Measurements from ENCODE around the gene MTMR8.
"Not testable (repeated sequence)": the region's sequence is repeated elsewhere in the genome, so short reads cannot be mapped to it uniquely, and the experiment has no call there.

MTMR8 gene

DNA sequence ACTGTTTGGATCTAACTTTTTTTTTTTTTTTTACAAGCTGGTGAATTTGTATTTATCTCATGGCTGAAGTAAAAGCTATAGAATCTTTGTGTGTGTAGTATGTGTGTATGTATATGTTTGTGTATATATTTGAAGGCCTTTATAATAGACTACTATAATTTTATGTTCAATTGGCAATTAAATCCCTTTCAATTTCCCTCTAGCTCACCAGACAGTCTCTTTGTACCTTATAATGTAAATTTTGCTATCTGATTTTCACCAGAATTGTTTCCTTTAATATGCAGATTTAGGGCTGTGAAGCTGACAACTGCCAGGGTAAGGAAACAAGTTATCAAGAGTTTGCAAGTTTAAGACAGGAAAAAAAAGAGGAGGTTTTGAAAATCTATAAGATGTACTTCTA, 33.1 kb upstream of the MTMR8 start:
- DNase-seq = no peak
- Histone ChIP-seq H3K79me2 (ENCODE audit: control insufficient read depth, insufficient read depth, low read length, poor library complexity) (no peaks in the 10 kb centered on the region), H3K4me3 (ENCODE audit: low read depth, low read length) (no peak overlapping the region), H2BK120ac (ENCODE audit: insufficient read depth, low read length, poor library complexity) (no peak overlapping the region), H2AK5ac (ENCODE audit: low read length) (no peak overlapping the region), H4K8ac (ENCODE audit: low read depth, low read length) (no peak overlapping the region), H3K27ac (ENCODE audit: low read depth, low read length) (no peak overlapping the region), H3K14ac (ENCODE audit: low read length) (no peak overlapping the region), H4K12ac (ENCODE audit: low read depth, low read length) (no peak overlapping the region), H3K9me3 (ENCODE audit: insufficient read depth, low read depth, low read length) (no peaks in the 10 kb centered on the region), H2AFZ (ENCODE audit: insufficient read depth, low read length, poor library complexity) (no peak overlapping the region), H3K4me1 (ENCODE audit: control insufficient read depth in 1 of 2, insufficient read depth in 2 of 2, low read length in 2 of 2) (no peaks in the 10 kb centered on the region), H3K9ac (ENCODE audit: low read length) (no peak overlapping the region), H3K4me2 (ENCODE audit: low read length) (no peak overlapping the region), H3K79me1 (ENCODE audit: low read length) (no peaks in the 10 kb centered on the region), H3K36me3 (ENCODE audit: control insufficient read depth in 1 of 2, insufficient read depth in 2 of 2, low read length in 2 of 2) (no peaks in the 10 kb centered on the region), H3K27me3 (ENCODE audit: insufficient read depth, low read length) (no peaks in the 10 kb centered on the region), H3K23ac (ENCODE audit: low read length) (no peak overlapping the region), H3K18ac (ENCODE audit: low read length) (no peak overlapping the region), H4K91ac (ENCODE audit: low read depth, low read length) (no peak overlapping the region), H2BK12ac (ENCODE audit: low read length) (no peak overlapping the region), H3K4ac (ENCODE audit: low read depth, low read length) (no peak overlapping the region), H2BK5ac (ENCODE audit: low read depth, low read length, poor library complexity) (no peak overlapping the region)

DNA sequence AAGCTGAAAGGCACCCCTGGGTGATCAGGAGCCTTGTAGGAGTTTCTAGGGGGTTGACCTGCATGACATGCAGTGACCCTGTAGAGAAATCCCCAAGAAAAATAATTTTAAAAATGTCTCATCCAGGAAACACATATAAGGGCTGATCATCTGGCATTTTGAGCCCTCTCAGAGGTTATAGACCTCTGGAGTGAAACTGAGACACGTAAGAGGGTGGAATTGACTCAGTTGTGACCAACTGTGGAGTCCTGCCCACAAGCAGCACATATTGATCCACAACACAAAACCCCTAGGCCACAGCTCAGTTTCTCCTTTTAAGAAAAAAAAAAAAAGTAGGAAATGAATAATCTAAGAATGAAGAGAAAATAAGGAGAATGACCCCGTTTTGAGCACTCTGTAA, 32.5 kb upstream of the MTMR8 start:
- no peak overlapping the region for H4K8ac ChIP-seq (ENCODE audit: low read depth, low read length)
- H3K27ac ChIP-seq (ENCODE audit: low read depth, low read length) = no peak overlapping the region
- no peak overlapping the region for H3K4me3 ChIP-seq (ENCODE audit: low read depth, low read length)
- no peak overlapping the region for H4K91ac ChIP-seq (ENCODE audit: low read depth, low read length)
- H3K79me1 ChIP-seq (ENCODE audit: low read length) = no peaks in the 10 kb centered on the region
- DNase-seq = no peak
- no CpG with 5 or more reads among the region's 2 CpGs for WGBS (ENCODE audit: extremely low coverage, insufficient coverage, insufficient read length)
- no peak overlapping the region for H2AK5ac ChIP-seq (ENCODE audit: low read length)
- no peaks in the 10 kb centered on the region for H3K4me1 ChIP-seq (ENCODE audit: control insufficient read depth in 1 of 2, insufficient read depth in 2 of 2, low read length in 2 of 2)
- H3K36me3 ChIP-seq (ENCODE audit: control insufficient read depth in 1 of 2, insufficient read depth in 2 of 2, low read length in 2 of 2) = no peaks in the 10 kb centered on the region
- no peak overlapping the region for H2BK5ac ChIP-seq (ENCODE audit: low read depth, low read length, poor library complexity)
- no peak overlapping the region for H3K9ac ChIP-seq (ENCODE audit: low read length)
- H3K23ac ChIP-seq (ENCODE audit: low read length) = no peak overlapping the region
- no peak overlapping the region for H4K12ac ChIP-seq (ENCODE audit: low read depth, low read length)
- no peak overlapping the region for H2BK120ac ChIP-seq (ENCODE audit: insufficient read depth, low read length, poor library complexity)
- no peak overlapping the region for H3K18ac ChIP-seq (ENCODE audit: low read length)
- no peak overlapping the region for H3K14ac ChIP-seq (ENCODE audit: low read length)
- no peaks in the 10 kb centered on the region for H3K27me3 ChIP-seq (ENCODE audit: insufficient read depth, low read length)
- H3K4ac ChIP-seq (ENCODE audit: low read depth, low read length) = no peak overlapping the region
- no peak overlapping the region for H2BK12ac ChIP-seq (ENCODE audit: low read length)
- no peaks in the 10 kb centered on the region for H3K9me3 ChIP-seq (ENCODE audit: insufficient read depth, low read depth, low read length)
- no peak overlapping the region for H2AFZ ChIP-seq (ENCODE audit: insufficient read depth, low read length, poor library complexity)
- no peaks in the 10 kb centered on the region for H3K79me2 ChIP-seq (ENCODE audit: control insufficient read depth, insufficient read depth, low read length, poor library complexity)
- H3K4me2 ChIP-seq (ENCODE audit: low read length) = no peak overlapping the region

DNA sequence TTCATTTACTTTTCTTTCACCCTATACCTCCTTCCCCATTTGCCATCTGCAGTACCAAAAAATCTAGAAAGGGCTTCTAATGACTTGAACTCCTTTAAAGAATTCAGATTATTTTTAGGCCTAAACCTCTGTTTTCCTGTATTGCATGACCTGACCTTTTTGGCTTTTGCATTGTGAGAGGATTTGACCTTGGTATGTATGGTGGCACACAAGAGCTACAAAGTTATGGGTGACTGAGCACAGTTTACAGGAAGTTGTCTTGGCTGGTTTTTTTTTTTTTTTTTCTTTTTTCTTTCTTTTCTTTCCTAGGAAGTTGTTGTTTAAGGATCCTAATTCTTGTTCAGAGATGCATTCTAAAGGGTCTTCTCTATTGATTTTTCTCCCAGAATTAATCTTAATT, 32.0 kb upstream of the MTMR8 start:
- no peak for DNase-seq
- no peak overlapping the region for H4K12ac ChIP-seq (ENCODE audit: low read depth, low read length)

DNA sequence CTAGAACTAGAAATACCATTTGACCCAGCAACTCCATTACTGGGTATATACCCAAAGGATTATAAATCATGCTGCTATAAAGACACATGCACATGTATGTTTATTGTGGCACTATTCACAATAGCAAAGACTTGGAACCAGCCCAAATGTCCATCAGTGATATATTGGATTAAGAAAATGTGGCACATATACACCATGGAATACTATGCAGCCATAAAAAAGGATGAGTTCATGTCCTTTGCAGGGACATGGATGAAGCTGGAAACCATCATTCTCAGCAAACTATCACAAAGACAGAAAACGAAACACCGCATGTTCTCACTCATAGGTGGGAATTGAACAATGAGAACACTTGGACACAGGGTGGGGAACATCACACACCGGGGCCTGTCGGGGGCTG, 14.5 kb upstream of the MTMR8 start:
- not testable (repeated sequence) for H3K9ac ChIP-seq (ENCODE audit: low read length); H3K23ac ChIP-seq (ENCODE audit: low read length); H3K9me3 ChIP-seq (ENCODE audit: insufficient read depth, low read depth, low read length); H3K4ac ChIP-seq (ENCODE audit: low read depth, low read length); DNase-seq; H3K79me2 ChIP-seq (ENCODE audit: control insufficient read depth, insufficient read depth, low read length, poor library complexity); H2AK5ac ChIP-seq (ENCODE audit: low read length); H3K4me2 ChIP-seq (ENCODE audit: low read length); H4K8ac ChIP-seq (ENCODE audit: low read depth, low read length); H3K4me3 ChIP-seq (ENCODE audit: low read depth, low read length); H4K12ac ChIP-seq (ENCODE audit: low read depth, low read length); H3K79me1 ChIP-seq (ENCODE audit: low read length); H3K18ac ChIP-seq (ENCODE audit: low read length); H3K4me1 ChIP-seq (ENCODE audit: control insufficient read depth in 1 of 2, insufficient read depth in 2 of 2, low read length in 2 of 2); H4K91ac ChIP-seq (ENCODE audit: low read depth, low read length); H3K27me3 ChIP-seq (ENCODE audit: insufficient read depth, low read length); H2BK12ac ChIP-seq (ENCODE audit: low read length); H3K36me3 ChIP-seq (ENCODE audit: control insufficient read depth in 1 of 2, insufficient read depth in 2 of 2, low read length in 2 of 2); H2BK5ac ChIP-seq (ENCODE audit: low read depth, low read length, poor library complexity); H3K27ac ChIP-seq (ENCODE audit: low read depth, low read length); H2BK120ac ChIP-seq (ENCODE audit: insufficient read depth, low read length, poor library complexity); H3K14ac ChIP-seq (ENCODE audit: low read length); H2AFZ ChIP-seq (ENCODE audit: insufficient read depth, low read length, poor library complexity)
- WGBS (ENCODE audit: extremely low coverage, insufficient coverage, insufficient read length) = no CpG with 5 or more reads among the region's 4 CpGs

More for the DNA sequence above, 32.0 kb upstream of the MTMR8 start:
- no peak overlapping the region for H2BK12ac ChIP-seq (ENCODE audit: low read length)
- H2BK5ac ChIP-seq (ENCODE audit: low read depth, low read length, poor library complexity) = no peak overlapping the region
- no peak overlapping the region for H4K91ac ChIP-seq (ENCODE audit: low read depth, low read length)
- H3K9ac ChIP-seq (ENCODE audit: low read length) = no peak overlapping the region
- H3K4me3 ChIP-seq (ENCODE audit: low read depth, low read length) = no peak overlapping the region
- H3K36me3 ChIP-seq (ENCODE audit: control insufficient read depth in 1 of 2, insufficient read depth in 2 of 2, low read length in 2 of 2) = no peaks in the 10 kb centered on the region
- H3K14ac ChIP-seq (ENCODE audit: low read length) = no peak overlapping the region
- H3K79me1 ChIP-seq (ENCODE audit: low read length) = no peaks in the 10 kb centered on the region
- H2BK120ac ChIP-seq (ENCODE audit: insufficient read depth, low read length, poor library complexity) = no peak overlapping the region
- H3K27ac ChIP-seq (ENCODE audit: low read depth, low read length) = no peak overlapping the region
- H2AK5ac ChIP-seq (ENCODE audit: low read length) = no peak overlapping the region
- no peaks in the 10 kb centered on the region for H3K4me1 ChIP-seq (ENCODE audit: control insufficient read depth in 1 of 2, insufficient read depth in 2 of 2, low read length in 2 of 2)
- H3K4me2 ChIP-seq (ENCODE audit: low read length) = no peak overlapping the region
- H3K27me3 ChIP-seq (ENCODE audit: insufficient read depth, low read length) = no peaks in the 10 kb centered on the region
- no peak overlapping the region for H3K23ac ChIP-seq (ENCODE audit: low read length)
- H4K8ac ChIP-seq (ENCODE audit: low read depth, low read length) = no peak overlapping the region
- no peaks in the 10 kb centered on the region for H3K9me3 ChIP-seq (ENCODE audit: insufficient read depth, low read depth, low read length)
- H2AFZ ChIP-seq (ENCODE audit: insufficient read depth, low read length, poor library complexity) = no peak overlapping the region
- H3K18ac ChIP-seq (ENCODE audit: low read length) = no peak overlapping the region
- H3K4ac ChIP-seq (ENCODE audit: low read depth, low read length) = no peak overlapping the region
- H3K79me2 ChIP-seq (ENCODE audit: control insufficient read depth, insufficient read depth, low read length, poor library complexity) = no peaks in the 10 kb centered on the region

DNA sequence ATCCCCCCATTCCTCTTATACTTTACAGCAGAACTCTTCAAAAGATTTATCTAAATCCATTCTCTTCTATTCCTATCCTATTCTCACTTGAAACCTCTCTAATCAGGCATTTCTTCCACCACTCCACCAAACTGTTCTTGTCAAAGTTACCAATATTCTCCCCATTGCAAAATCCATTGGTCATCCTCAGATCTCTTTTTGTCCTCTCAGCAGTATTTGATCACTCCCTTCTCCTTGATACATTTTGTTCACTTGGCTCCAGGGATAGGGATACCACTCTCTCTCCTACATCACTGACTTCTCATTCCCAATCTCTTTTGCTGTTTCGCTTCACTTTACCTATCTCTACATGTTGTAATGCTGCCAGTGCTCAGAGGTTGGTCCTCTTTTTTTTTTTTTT, 2.8 kb upstream of the MTMR8 start:
- Histone ChIP-seq H2BK12ac (ENCODE audit: low read length) (no peak overlapping the region), H2AFZ (ENCODE audit: insufficient read depth, low read length, poor library complexity) (no peak overlapping the region), H3K79me2 (ENCODE audit: control insufficient read depth, insufficient read depth, low read length, poor library complexity) (no peaks in the 10 kb centered on the region), H3K14ac (ENCODE audit: low read length) (no peak overlapping the region), H4K91ac (ENCODE audit: low read depth, low read length) (no peak overlapping the region), H2BK120ac (ENCODE audit: insufficient read depth, low read length, poor library complexity) (no peak overlapping the region), H3K9ac (ENCODE audit: low read length) (no peak overlapping the region), H3K9me3 (ENCODE audit: insufficient read depth, low read depth, low read length) (no peaks in the 10 kb centered on the region), H3K23ac (ENCODE audit: low read length) (no peak overlapping the region), H3K4me1 (ENCODE audit: control insufficient read depth in 1 of 2, insufficient read depth in 2 of 2, low read length in 2 of 2) (peaks cover 3 to 4% of the 10 kb centered on the region in 2 experiments), H2AK5ac (ENCODE audit: low read length) (no peak overlapping the region), H3K27me3 (ENCODE audit: insufficient read depth, low read length) (no peaks in the 10 kb centered on the region), H2BK5ac (ENCODE audit: low read depth, low read length, poor library complexity) (no peak overlapping the region), H3K36me3 (ENCODE audit: control insufficient read depth in 1 of 2, insufficient read depth in 2 of 2, low read length in 2 of 2) (no peaks in the 10 kb centered on the region), H4K12ac (ENCODE audit: low read depth, low read length) (no peak overlapping the region), H3K4me3 (ENCODE audit: low read depth, low read length) (no peak overlapping the region), H3K79me1 (ENCODE audit: low read length) (no peaks in the 10 kb centered on the region), H3K27ac (ENCODE audit: low read depth, low read length) (no peak overlapping the region), H3K4ac (ENCODE audit: low read depth, low read length) (no peak overlapping the region), H3K4me2 (ENCODE audit: low read length) (no peak overlapping the region), H4K8ac (ENCODE audit: low read depth, low read length) (no peak overlapping the region), H3K18ac (ENCODE audit: low read length) (no peak overlapping the region)
- DNase-seq = no peak
- WGBS (ENCODE audit: extremely low coverage, insufficient coverage, insufficient read length) = no CpG with 5 or more reads among the region's 1 CpG
